T follicular helper cell (primary cell): ENCODE measurements around the gene HIVEP3.

Experiments
- DNase-seq: peaks from one replicate; pipeline ENCODE4 v3.0.0-alpha.2; 2020; ENCODE audit warnings: low read depth

HIVEP3 gene

GRCh38 chr1:41647221-41648135 is 271.2 kb downstream of the HIVEP3 start:
- no peak for DNase-seq

GRCh38 chr1:41646186-41646585 is 272.5 kb downstream of the HIVEP3 start:
- DNase-seq: no peak

- no peak for DNase-seq
These were observed 273.7 kb downstream of the HIVEP3 start for GRCh38 chr1:41645062-41645461.

GRCh38 chr1:41642922-41643821 is 275.6 kb downstream of the HIVEP3 start:
- DNase-seq: no peak

DNA sequence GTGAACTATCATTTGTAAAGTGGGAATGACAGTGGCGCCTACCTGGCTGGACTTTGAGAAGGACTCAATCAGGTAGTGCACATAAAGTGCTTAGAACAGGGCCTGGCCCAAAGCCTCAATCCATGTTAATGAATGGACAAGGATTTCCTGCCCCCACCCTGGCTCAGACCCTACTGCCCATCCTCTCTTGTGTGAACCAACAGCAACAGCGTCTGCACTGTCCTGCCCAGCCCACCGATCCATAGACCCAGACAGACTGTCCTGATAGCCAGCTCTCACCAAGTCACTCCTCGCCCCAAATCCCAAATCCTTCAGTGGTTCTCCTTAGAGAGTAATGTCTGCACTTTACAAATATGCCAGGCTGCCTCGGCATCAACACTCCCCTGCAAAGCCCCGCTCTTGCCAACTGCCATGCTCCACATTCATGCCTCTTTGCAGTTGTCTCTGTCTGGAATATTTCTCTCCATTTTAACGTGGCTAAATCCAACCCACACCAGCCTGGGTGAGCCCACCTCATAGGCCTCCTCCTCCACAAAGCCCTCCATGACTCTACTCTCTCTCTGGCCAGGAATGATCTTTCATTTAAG is 276.7 kb downstream of the HIVEP3 start:
- no peak for DNase-seq

DNA sequence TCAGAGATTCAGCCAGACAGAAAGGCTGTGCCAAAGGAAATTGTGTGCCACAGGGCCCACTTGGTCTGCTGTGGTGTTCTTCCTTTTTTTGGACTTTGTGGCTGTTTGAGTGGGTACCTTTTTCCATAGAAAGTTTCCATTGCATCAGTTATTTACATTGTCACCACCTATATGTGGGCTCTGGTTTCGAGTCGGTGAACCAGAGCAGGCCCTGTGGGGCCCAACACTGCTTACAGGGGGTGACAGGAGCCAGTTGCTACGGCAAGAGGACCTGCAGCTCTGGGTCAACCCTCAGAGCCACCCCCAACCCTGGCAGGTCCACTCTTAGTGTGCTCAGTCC is 277.3 kb downstream of the HIVEP3 start:
- no peak for DNase-seq

DNA sequence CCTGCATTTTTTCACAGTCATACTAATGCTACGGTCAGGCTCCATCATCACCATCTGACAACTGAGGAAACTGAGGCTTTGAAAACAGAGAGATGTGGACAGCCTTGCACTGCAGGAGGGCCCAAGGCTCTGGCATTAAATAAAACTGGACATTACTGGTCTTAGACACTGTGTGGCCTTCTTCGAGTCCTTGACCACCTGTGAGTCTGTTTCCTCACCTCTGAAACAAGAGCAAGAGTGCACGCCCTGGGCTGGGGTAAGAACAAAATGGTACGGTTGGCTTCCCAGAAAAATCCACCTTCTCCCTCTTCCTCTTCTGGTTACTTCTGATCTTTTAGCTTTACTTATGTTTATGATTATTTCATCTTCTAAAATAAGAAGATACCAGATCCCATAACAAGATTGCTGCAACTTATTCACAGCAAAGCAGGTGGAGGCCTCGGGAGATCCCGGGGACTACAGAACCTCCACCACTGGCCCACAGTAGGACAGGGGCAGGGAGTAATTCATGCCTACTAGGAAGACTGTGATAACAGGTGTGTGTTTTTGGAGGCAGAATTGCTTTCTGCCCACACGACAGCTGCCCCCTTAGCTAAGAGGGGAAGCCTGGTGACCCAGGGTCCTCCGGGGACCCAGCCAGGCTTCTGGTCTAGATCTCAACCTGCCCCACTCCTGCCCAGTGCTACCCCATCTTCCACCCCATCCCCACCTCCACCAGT is 277.8 kb downstream of the HIVEP3 start:
- no peak for DNase-seq

DNA sequence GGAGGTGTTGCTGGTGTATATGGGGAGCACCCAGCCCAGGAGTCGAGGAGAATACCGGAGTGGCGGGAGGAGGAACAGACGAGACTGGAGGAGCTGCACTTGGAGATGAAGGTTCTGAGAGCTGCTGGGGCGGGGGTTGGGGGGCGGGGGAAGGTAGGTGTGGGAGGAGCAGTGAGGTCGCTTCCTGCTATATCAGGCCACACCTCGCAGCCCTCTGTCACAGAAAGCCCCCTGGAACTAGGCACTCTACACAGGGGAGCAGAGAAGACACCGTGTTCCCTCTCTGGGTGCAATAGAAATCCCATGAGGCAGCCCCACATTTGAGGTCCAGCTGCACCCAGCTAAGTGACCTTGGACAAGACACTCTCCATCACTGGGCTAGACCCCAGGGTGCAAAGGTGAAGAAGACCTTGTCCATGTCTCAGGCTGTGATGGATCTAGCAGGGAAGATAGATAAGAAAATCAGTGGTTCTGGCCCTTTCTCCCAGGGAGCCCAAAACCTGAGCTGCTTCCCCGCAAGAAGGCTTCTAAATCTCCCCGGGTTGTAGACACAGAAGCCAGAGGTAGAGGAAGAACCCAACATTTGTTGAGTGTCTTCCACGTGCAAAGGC is 278.5 kb downstream of the HIVEP3 start:
- no peak for DNase-seq

- no peak for DNase-seq
These were observed 279.3 kb downstream of the HIVEP3 start for GRCh38 chr1:41639332-41639936.

DNA sequence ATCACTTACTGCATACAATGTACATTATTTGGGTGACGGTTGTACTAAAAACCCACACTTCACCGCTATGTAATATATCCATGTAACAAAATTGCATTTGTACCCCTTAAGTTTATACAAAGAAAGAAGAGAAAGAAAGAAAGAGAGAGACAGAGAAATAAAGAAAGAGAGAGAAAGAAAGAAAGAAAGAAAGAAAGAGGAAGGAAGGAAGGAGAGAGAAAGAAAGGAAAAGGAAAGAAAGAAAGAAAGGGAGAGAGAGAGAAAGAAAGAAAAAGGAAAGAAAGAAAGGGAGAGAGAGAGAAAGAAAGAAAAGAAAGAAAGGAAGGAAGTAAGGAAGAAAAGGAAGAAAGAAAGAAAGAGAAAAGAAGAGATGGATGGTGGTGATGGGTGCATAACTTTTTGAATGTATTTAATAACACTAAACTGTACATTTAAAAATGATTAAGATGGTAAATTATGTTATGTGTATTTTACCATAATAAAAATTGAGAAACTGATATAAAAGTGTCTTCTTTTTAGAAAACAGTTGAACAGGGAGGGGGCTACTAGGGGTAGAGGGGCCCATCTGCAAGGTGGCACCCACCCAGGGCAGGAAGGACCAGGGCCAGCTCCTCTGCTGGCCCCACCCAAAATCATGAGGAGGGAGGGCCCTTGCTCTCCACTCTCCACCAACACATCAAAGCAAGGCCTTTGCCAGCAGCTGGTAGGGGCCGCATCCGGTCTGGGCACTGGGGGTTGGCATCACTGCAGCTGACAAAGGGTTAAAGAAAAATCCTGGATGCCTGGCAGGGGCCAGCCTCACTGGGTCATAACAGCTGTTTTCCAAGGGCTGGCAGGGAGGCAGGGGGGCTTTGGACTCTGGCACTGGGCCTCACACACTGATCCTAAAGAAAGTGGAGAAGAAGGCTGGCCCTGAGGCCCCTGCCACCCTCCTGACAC is 280.4 kb downstream of the HIVEP3 start:
- no peak for DNase-seq

DNA sequence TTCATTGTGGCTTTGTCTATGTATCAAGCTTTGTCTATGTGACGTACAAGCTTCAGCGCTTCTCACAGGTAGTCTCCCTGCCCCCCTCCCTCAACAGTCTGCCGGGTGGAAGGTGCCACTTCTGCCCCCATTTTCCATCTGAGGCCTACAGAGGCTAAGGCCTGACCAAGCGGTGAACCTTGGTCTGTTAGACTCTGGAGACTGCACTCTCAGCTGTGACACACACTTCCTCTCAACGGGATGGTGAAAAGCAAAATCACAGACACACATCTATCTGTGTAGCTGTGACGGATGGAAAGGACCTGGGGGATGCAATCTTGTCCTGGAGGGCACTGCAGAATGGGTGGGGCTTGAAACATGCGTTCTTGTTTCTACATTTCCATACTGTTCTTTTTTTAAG is 281.4 kb downstream of the HIVEP3 start:
- no peak for DNase-seq

DNA sequence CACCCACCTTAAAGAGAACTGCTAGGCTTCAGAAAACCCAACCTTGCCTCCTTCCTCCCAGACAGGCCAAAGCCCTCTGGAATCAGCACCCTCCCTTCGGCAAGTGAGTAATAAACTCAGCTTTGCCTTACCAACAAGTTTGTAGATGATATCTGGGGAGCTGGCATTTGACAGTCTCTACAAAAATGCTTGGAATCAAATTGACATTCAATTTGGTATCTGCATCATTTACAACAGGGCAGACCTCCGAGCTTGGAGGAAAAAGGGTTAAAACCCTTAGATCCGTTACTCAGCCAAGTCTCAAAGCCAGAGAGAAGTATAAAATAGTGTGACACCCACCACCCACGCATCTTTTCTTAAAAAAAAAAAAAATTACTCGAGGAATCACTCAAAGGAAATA is 285.0 kb downstream of the HIVEP3 start:
- DNase-seq: no peak

DNA sequence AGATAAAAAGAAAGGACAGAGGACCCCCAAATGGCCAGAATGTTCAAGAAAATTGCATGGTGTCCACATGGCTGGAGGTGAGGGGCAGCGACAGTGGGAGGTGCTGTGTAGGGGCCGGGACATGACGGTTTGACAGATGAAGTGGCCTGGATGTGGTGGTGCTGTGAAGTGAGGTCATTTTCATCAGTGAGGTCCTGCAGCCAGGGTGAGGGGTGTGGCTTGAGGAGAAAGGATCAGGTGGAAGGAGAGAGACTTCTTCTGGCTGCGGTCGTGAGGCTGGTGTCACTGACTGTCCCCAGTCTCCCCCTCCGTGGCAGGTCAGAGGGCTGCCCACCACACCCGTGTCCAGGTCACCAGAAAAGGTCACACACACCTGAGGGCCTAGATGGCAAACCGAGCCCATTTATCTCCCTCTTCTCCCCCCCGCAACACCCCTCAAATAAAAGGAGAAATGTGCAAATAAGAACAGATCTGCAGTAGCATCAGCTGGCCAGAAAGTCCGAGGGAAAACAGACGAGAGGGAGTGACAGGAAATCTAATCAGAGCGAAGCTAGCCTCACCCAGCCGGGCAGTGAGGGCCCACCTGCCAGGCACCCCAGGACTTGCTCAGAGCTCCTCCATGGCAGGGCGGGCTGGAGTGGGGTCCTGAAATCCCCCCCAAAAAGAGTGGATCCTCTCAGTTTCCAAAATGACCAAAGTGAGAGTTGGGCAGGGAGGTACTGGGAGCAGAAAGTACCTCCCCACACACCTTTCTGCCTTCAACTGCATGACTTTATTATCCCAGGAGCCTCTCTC is 285.7 kb downstream of the HIVEP3 start:
- no peak for DNase-seq

- DNase-seq: no peak
These were observed 286.8 kb downstream of the HIVEP3 start for GRCh38 chr1:41631971-41632370.

- DNase-seq: no peak
These were observed 287.6 kb downstream of the HIVEP3 start for GRCh38 chr1:41631154-41631553.

GRCh38 chr1:41629571-41629970 is 289.2 kb downstream of the HIVEP3 start:
- no peak for DNase-seq

DNA sequence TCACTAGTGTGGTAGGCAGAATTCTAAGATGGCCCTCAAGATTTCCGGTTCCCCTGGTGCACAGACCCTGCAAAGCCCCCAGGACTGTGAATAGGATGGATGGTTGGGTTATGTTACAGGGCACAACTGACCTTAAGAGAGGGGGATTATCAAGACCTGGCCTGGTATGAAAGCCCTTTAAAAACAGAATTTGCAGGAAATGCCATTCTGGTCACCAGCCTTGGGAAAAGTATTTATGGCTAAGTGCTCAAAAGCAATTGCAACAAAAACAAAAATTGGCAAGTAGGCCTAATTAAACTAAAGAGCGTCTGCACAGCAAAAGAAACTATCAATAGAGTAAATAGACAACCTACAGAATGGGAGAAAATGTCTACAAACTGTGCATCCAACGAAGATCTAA is 289.6 kb downstream of the HIVEP3 start:
- DNase-seq: no peak

DNA sequence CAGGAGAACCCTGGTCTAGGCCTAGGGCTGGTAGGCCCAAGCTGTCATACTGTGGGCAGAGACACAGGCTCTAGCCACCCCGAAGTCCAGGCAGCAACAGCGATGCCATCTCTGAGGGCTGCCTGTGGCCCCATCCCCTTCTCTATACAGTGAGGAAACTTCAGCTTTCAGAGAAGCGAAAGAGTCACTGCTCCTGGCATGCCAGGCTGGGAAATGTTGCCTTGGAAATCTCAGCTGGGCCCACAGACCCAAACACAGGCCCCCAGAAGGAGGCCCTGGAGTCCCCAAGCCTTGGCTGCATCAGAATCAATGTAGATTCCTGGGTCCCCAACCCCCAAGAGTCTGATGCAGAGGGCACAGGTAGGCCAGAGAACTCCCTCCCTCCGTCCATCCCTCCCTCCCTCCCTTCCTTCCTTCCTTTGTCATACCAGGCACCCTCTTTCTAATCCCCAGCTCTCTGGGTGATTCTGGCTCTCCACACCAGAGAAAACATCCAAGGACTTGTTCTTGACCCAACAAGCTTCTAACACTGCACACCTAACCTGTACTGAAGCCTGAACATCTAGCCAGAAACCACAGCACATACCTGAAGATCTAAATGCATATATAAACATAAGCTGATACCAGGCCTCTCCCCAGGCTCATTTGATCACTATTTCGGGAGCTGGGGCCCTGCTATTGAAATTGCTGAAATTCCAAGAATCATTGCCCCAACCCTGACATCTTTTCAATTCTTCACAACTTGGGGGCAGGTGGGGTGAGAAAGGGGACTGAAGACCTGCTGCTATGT is 291.0 kb downstream of the HIVEP3 start:
- no peak for DNase-seq
